Muscle layer of colon (tissue), 2 donors: ENCODE results near the gene NRP2.

Source experiments
- H3K27ac ChIP-seq: one replicate; pipeline ENCODE4 v1.7.0; 2013; ENCODE audit warnings: low read depth, mild to moderate bottlenecking, low read length, moderate library complexity
- H3K27me3 ChIP-seq, 2 donors: one replicate each; pipeline ENCODE4 v1.7.0; 2013; ENCODE audit warnings: low read length in 2 of 2, mild to moderate bottlenecking in 2 of 2; ENCODE audit not compliant: insufficient read depth in 2 of 2, control insufficient read depth in 1 of 2
- H3K36me3 ChIP-seq: one replicate; pipeline ENCODE4 v1.7.0; 2013; ENCODE audit warnings: mild to moderate bottlenecking, low read length; ENCODE audit not compliant: insufficient read depth
- H3K4me1 ChIP-seq: one replicate; pipeline ENCODE4 v1.7.0; 2013; ENCODE audit warnings: mild to moderate bottlenecking, low read length; ENCODE audit not compliant: insufficient read depth
- H3K4me3 ChIP-seq, 2 donors: one replicate each; pipeline ENCODE4 v1.7.0; 2013; ENCODE audit warnings: low read length in 2 of 2, low read depth in 1 of 2, mild to moderate bottlenecking in 1 of 2, moderate library complexity in 1 of 2
- H3K9ac ChIP-seq: one replicate; pipeline ENCODE4 v1.7.0; 2013; ENCODE audit warnings: low read length
- H3K9me3 ChIP-seq: one replicate; pipeline ENCODE4 v1.7.0; 2013; ENCODE audit warnings: mild to moderate bottlenecking, low read length
- donor health status: abdominal sarcoma.
- donor health status: Adenocarcinoma of cecum.

NRP2 gene

DNA sequence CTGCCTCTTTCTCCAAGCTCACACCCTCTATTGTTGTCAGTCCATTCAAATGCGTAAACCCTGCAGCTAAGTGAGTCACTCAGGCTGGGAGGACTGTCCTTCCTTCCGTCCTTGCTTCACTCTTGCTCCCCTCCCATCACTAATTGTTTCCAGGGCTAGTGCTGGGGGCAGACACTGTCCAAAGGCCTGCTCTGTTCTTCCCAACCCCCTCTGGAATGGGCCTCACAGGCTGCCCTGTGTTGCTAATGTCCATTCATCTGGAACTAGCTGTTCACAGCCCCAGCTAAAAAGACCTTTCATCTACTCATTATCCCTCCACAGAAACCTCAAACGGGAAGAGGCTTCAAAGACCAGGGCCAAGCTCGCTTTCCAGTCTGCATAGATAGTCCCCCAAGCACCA, 31.9 kb upstream of the NRP2 start:
- Histone ChIP-seq H3K27me3 (no peaks in the 10 kb centered on the region), H3K9ac (no peak overlapping the region), H3K36me3 (no peaks in the 10 kb centered on the region), H3K27ac (no peak overlapping the region), H3K9me3 (no peaks in the 10 kb centered on the region), H3K4me3 (no peak overlapping the region), H3K4me1 (no peaks in the 10 kb centered on the region)

DNA sequence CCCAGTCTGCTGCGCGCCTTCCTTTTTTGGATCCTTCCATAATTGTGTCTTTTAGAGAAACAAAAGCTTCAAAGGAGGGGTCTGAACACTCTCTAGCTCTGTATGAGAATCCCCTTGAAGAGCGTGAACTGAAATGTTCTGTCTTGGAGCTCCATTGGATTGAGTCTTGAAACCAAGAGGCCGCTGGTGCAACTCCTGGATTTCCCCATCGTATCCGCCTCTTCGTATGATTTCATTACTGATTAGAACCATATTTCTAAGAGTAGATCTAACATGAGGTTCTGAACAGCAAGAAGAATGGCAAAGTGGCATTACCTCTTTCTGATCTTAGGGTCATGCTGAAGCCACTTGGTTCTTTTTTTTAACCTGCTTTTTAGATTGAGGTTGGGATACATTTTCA, 31.4 kb upstream of the NRP2 start:
- Histone ChIP-seq H3K27ac (no peak overlapping the region), H3K27me3 (no peaks in the 10 kb centered on the region), H3K36me3 (no peaks in the 10 kb centered on the region), H3K4me1 (no peaks in the 10 kb centered on the region), H3K9me3 (no peaks in the 10 kb centered on the region), H3K4me3 (no peak overlapping the region), H3K9ac (no peak overlapping the region)

DNA sequence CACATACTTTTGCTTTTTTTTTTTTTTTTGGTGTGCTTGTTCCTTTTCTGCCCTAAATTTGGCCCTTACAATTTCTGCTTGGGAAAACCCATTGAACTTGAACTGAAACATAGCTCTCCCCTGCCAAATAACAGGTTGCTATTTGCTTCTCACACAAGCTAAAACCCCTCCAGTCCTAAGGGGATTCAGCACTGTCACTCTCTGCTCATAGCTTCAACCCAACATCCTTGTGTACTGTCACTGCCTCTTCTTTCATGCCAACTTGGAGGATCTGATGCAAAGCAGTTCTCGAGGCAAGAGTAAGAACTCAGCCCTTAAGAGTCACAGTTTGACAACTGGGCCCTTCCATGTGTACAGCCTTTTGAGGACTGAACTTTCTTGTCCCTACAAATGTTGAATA, 30.6 kb upstream of the NRP2 start:
- Histone ChIP-seq H3K27me3 (no peaks in the 10 kb centered on the region), H3K9ac (no peak overlapping the region), H3K4me3 (no peak overlapping the region), H3K36me3 (no peaks in the 10 kb centered on the region), H3K9me3 (no peaks in the 10 kb centered on the region), H3K27ac (no peak overlapping the region), H3K4me1 (no peaks in the 10 kb centered on the region)

DNA sequence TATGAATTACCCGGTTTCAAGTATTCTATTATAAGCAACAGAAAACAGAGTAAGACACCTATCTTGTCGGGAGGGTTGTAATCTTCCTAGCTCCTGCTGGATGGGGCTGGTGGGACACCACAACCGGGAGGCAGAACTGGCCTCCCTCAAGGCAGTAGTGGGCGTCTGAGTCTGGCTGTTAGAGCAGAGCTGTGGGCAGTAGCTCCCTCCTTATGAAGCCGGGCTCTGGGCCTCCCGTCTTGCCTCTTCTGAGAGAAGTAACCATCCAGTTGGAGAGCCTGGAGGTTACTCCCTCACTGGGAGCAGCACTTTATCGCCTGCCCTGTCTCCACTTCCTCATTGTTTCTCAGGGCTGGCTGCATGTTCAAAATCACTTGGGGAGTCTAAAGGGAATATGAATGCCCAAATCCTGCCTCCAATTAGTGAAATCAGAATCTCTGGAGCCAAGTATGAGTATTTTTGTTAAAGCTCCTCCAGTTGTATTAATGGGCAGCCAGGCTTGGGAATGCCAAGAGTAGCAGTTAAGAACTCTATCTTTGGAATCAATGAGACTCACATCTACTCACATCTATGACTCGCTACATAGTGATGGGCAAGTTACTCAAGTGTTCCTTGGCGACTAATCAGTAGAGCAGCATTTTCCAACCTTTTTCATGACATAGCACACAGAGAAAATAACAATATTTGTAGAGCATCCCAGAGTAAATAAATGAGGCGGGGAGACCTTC, 27.3 kb upstream of the NRP2 start:
- H3K27ac ChIP-seq: no peak overlapping the region

DNA sequence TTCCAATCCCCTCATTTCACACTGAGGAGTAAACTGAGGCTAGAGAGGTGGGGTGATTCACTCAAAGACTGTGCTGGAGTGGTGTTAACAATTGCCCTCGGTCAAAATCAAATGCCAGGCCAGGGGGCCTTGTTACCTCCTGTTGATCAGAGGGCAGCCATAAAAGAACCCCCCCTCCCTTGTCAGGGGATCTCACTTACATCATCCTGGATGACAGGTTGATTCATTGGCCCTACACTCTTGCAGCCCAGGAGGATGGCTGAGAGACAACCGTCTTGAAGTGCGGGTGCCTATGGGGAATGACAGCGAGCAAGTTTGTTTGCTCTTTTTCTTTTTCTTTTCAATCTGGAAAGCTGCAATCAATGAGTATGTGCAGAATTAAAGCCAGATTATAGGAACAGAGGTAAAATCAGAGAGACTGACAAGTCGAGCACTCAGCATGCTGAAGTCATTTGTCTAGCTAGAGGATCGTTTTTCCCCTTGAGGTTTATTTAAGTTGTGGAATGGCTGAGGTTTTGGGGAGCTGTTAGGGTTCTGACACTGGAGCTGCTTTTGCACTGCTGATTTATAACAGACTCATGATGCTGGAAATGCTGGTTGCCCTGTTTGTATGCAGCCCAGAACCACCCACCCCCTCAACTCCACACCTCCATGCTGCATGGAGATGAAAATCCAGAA, 26.4 kb upstream of the NRP2 start:
- no peaks in the 10 kb centered on the region for H3K27me3 ChIP-seq
- H3K27ac ChIP-seq: no peak overlapping the region
- H3K4me1 ChIP-seq: peaks cover 28% of the 10 kb centered on the region
- H3K36me3 ChIP-seq: no peaks in the 10 kb centered on the region
- no peak overlapping the region for H3K4me3 ChIP-seq
- no peak overlapping the region for H3K9ac ChIP-seq
- H3K9me3 ChIP-seq: no peaks in the 10 kb centered on the region

More for the DNA sequence above, 27.3 kb upstream of the NRP2 start:
- Histone ChIP-seq H3K9ac (no peak overlapping the region), H3K36me3 (no peaks in the 10 kb centered on the region), H3K4me1 (peaks cover 19% of the 10 kb centered on the region), H3K27me3 (no peaks in the 10 kb centered on the region), H3K4me3 (no peak overlapping the region), H3K9me3 (no peaks in the 10 kb centered on the region)

DNA sequence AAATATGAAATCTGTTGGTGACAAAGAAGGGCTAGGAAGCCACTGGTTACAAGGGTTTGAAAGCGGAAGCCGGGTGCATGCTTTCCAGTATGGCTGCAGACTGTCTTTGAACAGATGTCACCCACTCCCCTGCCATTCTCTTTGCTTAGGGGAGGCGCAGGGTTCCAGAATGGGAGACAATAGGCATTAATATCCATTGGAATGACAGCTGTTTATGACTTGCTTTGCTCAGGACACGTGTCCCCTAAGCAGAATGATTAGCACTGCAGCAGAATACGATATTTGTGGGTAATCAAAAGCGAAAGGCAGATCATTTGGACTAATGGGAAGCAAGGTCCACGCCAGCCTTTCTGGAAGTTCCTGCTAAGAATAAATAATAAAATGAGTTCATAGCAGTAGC, 25.8 kb upstream of the NRP2 start:
- Histone ChIP-seq H3K27ac (no peak overlapping the region), H3K9ac (no peak overlapping the region), H3K27me3 (no peaks in the 10 kb centered on the region), H3K36me3 (no peaks in the 10 kb centered on the region), H3K4me1 (peaks cover 31% of the 10 kb centered on the region), H3K9me3 (no peaks in the 10 kb centered on the region), H3K4me3 (no peak overlapping the region)

DNA sequence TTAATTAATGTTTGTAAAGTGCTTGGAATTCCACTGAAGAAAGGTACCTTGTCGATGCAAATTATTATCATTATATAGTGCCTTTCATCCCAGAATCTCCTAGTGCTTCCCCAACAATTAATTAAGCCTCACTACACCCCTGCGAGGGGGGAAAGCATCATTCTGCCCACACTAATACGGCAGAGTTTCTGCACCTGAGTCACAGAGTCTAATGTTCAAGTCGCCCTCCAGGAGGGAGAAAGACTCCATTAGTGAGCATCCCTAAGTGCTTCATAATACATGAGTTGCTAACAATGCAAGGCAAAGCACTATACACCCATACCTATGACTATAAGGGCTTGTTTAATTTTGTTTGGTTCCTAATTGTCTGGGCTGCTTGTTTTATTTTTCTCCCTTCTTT, 25.4 kb upstream of the NRP2 start:
- Histone ChIP-seq H3K36me3 (no peaks in the 10 kb centered on the region), H3K4me3 (no peak overlapping the region), H3K9me3 (no peaks in the 10 kb centered on the region), H3K27me3 (no peaks in the 10 kb centered on the region), H3K4me1 (peaks cover 31% of the 10 kb centered on the region), H3K27ac (no peak overlapping the region), H3K9ac (no peak overlapping the region)

DNA sequence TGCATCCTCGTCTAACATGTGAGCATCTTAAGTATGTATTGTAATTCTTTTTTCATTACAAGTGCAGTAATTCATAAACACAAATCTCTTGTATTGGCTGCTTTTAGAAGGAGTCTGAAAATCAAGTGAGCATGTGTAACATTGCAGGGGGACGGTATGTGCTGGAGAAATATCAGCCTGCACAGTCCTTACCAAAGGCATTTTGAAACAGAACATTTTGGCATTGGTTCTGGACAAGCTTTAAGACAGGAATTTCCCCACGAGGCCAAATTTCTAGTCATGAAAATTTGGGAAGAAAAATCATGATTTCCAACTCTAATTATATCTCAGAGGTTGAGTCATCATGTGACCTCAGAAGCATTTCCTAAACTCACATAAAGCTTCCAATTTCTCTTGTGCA, 24.7 kb upstream of the NRP2 start:
- Histone ChIP-seq H3K9me3 (no peaks in the 10 kb centered on the region), H3K36me3 (no peaks in the 10 kb centered on the region), H3K27ac (no peak overlapping the region)

DNA sequence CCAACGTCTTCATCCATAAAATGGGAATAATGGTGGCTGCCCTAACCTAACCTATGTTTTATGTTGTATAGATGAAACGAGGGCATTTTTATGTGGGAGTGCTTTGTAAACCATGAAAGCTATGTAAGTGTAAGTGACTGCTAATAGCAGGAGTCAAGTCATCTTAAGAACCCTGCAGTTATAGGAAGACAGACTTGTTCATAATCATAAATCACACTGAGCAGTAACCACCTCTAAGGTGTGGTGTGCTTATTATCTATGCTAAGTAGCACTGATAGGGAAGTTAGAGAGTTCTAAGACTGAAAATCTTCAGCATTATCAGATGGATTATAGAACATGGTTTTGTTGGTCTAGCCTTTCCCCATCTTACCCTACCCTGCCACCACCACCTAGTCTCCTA, 24.2 kb upstream of the NRP2 start:
- no peaks in the 10 kb centered on the region for H3K27me3 ChIP-seq
- peaks cover 31% of the 10 kb centered on the region for H3K4me1 ChIP-seq
- no peak overlapping the region for H3K4me3 ChIP-seq
- H3K9me3 ChIP-seq: no peaks in the 10 kb centered on the region
- no peak overlapping the region for H3K27ac ChIP-seq
- no peak overlapping the region for H3K9ac ChIP-seq
- no peaks in the 10 kb centered on the region for H3K36me3 ChIP-seq

More for the DNA sequence above, 24.7 kb upstream of the NRP2 start:
- Histone ChIP-seq H3K27me3 (no peaks in the 10 kb centered on the region), H3K4me1 (peaks cover 31% of the 10 kb centered on the region), H3K9ac (no peak overlapping the region), H3K4me3 (no peak overlapping the region)

DNA sequence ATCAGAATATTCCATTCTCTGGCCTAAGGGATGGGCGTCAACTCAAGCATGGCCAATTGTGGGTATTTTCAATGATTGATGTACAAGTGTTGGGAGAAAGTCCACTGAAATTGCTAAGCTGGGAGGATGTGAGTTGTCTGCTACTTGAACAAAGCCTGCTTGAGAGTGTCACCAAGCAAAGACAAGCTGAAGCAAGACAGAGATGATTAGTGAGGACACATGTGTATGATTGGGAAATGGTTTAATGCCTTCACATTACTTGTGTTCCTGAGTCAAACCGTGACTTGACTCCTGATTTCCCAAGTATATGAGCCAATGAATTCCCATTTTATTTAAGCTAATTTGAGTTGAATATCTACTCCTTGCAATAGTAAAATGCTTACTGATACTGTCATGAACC, 23.7 kb upstream of the NRP2 start:
- no peaks in the 10 kb centered on the region for H3K27me3 ChIP-seq
- H3K9ac ChIP-seq: no peak overlapping the region
- peaks cover 31% of the 10 kb centered on the region for H3K4me1 ChIP-seq
- H3K9me3 ChIP-seq: no peaks in the 10 kb centered on the region
- no peak overlapping the region for H3K27ac ChIP-seq
- no peaks in the 10 kb centered on the region for H3K36me3 ChIP-seq
- H3K4me3 ChIP-seq: no peak overlapping the region

DNA sequence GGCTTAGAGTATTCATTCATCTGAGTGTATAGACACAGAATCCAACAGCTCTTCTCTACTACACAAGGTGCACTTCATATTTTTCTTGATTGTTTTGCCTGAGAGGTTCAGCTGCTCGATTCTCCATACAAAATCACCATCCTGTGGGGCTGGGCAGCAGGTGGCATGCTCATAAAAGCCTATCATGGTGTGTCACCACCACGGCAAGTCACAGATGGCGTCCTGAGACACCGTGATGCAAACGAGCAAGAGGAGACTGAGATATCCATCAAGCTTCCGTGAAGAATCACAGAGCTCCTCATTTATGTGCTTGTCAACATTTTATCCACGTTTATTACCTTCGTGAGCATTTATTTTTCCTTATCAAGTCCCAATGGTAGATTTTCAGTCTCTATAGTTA, 22.4 kb upstream of the NRP2 start:
- H3K4me1 ChIP-seq: peaks cover 31% of the 10 kb centered on the region
- no peaks in the 10 kb centered on the region for H3K36me3 ChIP-seq
- H3K27me3 ChIP-seq: no peaks in the 10 kb centered on the region
- no peak overlapping the region for H3K27ac ChIP-seq
- H3K9me3 ChIP-seq: no peaks in the 10 kb centered on the region
- no peak overlapping the region for H3K4me3 ChIP-seq
- H3K9ac ChIP-seq: no peak overlapping the region
